Stimulated activated CD4-positive, alpha-beta T cell treated with anti-CD3 and anti-CD28 coated beads, Interleukin-4, amount 100 ng/mL, for 48 hours (primary cell): Measurements from ENCODE around the gene SCD.
A peak's percentile ranks its signal among the peaks of the same experiment; 100 is the strongest.
"Not testable (repeated sequence)": the region's sequence is repeated elsewhere in the genome, so short reads cannot be mapped to it uniquely, and the experiment has no call there.

ENCODE experiments used
- DNase-seq, 2 donors: peaks; one replicate each; pipeline ENCODE4 v3.0.0-alpha.2; 2020; ENCODE audit warnings: low read depth in 2 of 2

Gene SCD

DNA sequence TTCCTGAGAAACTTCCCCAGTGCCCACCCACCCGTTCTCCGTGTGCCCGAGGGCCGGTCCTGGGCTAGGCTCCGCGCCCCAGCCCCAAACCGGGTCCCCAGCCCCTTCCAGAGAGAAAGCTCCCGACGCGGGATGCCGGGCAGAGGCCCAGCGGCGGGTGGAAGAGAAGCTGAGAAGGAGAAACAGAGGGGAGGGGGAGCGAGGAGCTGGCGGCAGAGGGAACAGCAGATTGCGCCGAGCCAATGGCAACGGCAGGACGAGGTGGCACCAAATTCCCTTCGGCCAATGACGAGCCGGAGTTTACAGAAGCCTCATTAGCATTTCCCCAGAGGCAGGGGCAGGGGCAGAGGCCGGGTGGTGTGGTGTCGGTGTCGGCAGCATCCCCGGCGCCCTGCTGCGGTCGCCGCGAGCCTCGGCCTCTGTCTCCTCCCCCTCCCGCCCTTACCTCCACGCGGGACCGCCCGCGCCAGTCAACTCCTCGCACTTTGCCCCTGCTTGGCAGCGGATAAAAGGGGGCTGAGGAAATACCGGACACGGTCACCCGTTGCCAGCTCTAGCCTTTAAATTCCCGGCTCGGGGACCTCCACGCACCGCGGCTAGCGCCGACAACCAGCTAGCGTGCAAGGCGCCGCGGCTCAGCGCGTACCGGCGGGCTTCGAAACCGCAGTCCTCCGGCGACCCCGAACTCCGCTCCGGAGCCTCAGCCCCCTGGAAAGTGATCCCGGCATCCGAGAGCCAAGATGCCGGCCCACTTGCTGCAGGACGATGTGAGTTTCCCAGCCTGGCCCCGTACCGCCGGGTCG is at the start of gene SCD:
SCD (plus strand) TSS at position 469 of the 803 bp plus-strand sequence; CDS start at position 741, 272 bp downstream.
- peak; percentile 73 to 80 for DNase-seq

DNA sequence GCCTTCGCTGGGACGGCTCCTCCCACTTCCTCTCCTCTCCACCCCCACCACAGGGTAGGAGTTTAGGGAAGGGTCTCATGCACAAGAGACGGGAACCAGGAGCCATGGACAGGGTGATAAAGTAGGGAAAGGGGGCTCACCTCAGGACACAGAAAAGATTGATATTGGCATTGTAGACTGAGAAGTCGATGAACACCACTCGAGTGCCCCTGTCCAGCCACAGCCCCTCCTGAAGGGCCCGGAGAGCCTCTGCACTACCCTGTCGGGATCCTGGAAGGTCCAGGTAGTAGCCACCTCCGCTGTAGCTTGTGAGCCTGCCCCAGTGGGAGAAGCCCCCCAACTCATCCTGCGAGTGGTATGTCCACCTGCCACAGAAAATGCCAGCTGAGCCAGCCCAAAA is 49.8 kb upstream of the SCD start:
- DNase-seq = no peak

DNA sequence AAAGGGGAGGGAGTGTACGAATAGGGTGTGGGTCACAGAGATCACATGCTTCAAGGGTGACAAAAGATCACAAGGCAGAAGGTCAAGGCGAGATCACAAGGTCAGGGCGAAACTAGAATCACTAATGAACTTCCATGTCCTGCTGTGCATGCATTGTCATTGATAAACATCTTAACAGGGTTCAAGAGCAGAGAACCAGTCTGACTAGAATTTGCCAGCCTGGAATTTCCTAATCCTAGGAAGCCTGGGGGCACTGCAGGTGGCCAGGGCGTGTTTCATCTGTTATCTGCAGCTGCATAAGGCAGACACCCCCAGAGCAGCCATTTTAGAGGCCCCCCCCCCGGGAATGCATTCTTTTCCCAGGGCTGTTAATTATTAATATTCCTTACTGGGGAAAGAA is 45.9 kb upstream of the SCD start:
- not testable (repeated sequence) for DNase-seq

DNA sequence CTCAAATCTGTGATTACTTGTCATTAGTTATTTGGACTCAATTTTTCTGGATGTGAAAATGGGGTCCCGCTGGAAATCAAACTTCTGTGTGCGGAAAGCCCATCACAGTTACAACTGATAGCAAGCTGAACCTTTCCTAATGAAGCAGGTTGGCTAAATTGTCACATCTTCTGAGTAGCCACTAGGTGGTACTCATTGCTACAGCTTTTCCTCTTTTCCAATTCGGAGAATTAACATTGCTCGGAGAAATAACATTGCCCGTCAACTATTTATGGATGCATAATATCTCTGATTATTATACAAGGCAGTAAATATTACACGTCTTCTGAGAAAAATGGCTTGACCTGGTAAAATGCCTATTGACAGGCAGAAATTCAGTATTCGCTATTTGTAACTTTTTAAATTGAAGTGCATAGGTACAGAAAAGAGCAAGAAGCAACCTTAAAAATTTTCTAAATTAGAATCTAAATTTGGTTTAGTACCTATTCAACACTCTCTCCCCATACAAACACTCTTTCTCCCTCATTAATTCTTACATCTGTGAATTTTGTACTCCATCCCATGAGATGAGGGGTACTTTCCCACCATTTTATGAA is 43.2 kb upstream of the SCD start:
- DNase-seq = no peak

DNA sequence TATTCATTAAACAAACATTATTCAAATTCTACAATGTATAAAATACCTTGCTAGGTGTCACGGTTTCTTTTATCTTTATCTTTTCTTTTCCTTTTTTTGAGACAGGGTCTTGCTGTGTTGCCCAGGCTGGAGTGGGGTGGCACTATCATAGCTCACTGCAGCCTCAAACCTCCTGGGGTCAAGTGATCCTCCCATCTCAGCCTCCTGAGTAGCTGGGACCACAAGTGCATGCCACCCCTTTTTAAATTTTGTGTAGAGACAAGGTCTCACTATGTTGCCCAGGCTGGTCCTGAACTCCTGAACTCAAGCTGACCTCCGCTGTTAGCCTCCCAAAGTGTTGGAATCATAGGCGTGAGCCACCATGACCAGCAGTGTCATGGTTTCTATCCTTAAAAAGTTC is 42.6 kb upstream of the SCD start:
- DNase-seq = no peak

DNA sequence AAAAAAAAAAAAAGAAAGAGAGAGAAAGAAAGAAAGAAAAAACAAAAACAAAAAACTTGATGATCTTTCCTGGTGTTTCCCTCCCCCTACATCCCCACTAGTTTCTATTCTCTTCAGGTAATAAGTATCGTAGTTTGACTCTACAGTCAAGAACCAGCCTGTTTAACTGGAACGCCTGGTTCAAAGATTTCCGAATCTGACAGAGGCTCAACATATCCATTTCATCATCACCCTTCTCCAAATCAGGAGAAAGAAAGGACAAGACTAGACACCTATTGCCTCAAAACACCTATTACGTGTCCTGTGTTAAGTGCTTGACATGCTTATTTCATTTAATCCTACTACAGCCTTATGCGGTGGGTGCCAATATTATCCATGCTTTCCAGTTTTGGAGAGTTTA is 40.2 kb upstream of the SCD start:
- no peak for DNase-seq

DNA sequence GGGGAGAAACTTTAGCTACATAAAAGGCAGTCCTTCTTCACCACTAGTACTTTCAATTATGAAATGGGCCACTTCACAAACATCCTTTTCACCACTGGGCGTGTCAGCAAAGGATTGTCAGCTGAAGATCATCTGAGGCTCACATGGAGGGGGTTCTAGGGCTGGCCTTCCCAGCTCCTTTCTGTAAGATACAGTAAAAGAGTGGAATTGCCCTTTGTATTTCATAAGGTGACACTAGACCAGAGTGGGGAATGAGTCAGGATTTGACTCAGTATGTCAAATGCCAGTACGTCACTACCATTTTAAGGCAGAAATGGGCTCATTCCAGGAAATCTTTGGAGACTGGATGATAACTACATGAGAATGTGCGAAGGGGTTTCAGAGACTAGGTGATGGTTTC is 39.3 kb upstream of the SCD start:
- DNase-seq = no peak

DNA sequence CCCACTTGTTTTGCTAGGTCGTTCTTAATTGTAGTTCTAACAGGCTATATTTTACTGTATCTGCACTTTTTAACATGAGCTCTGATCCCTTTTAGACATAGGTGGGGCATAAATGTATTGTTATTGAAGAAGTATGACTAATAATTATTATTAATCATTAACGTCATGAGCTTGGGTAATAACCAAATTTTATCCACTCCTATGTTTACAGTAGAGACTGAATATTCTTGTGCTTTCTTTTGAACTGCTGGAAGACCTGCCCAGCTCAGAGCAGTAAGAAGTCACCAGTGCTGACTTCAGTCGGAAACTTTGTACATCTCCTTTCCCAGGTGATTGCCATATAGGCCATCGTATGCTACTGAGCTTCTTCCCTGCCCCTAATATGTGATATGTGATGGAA is 35.7 kb upstream of the SCD start:
- no peak for DNase-seq

DNA sequence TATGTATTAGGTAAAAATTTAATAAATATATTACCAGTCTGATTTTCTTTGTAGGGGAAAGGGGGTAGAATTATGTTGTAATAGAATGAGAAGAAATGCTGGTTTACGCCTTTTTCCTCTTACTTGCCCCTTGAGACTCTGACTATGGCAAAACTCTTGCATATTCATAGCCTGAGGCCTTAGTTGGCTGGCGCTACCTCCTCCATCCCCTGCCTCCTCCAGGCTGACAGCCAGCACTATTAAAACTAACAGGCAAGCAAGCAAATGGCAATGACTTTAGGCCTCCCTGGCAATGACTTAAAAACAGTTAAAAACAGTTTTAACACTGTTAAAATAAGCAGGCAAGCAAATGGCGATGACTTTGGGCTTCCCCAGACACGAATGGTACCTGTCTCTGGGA is 31.4 kb upstream of the SCD start:
- DNase-seq = no peak

DNA sequence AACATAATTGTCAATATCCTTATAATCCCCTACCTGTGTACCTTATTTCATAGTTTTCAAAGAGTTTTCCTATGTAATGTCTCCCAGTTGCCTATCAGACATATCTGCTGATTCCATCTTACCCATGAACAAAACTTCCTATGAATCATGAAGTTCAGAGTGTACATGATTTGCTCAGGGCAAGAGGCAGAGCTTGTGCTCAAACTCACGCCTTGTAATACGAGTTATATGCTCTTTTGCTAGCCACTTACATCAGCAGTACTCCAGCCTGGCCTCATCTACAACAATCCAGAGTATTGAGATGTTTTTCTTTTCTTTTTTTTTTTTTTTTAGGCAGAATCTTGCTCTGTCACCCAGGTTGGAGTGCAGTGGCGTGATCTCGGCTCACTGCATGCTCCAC is 28.8 kb upstream of the SCD start:
- DNase-seq = no peak

DNA sequence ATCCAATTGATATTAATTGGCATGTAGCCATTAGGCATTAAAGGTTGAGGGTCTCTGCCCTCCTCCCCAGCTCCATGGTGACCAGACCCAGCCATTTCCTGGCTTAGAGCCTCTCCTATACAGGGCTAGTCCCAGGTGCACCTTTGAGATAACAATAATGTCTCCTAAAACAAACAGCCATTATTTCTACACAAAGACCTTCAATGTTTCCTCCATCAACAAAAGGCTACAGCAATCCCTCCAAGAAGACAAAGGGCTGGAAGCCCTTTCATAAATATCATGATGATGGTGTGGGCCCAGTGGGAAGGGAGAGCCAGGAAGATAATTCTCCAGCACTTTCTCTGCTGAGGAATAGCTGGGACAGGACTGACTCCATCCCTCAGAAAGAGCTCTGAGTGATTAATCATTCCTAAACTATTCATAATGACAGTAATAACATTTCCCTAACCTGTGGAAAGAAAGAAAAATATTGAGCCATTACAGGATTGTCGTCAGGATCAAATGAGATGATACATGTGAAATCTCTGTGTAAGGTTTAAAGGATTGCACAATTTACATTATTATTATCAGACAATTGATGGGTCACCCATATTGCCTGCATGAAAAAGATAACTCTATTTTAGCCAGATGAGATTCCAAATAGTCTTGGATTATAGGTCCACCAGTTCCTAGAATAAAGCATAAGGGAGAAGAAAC is 27.2 kb upstream of the SCD start:
- no peak for DNase-seq

DNA sequence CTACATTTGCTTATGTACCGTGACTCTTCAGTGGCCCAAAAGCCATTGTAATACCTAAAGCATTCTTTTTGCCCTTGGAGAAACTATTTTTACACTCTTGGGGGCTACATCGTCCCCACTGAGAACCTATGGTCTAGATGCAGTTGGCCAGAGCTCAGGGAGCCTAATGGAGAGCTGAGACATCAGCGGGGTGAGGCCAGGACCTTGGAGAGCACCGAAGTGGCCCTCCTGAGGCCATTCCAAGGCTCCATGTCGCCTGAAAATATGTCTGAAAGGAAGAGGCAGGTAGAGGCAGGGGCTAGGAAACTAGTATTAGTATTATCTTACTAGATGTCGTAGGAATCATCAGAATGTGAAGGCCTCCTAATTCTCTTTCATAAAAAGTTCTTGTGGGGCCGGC is 21.9 kb upstream of the SCD start:
- no peak for DNase-seq

DNA sequence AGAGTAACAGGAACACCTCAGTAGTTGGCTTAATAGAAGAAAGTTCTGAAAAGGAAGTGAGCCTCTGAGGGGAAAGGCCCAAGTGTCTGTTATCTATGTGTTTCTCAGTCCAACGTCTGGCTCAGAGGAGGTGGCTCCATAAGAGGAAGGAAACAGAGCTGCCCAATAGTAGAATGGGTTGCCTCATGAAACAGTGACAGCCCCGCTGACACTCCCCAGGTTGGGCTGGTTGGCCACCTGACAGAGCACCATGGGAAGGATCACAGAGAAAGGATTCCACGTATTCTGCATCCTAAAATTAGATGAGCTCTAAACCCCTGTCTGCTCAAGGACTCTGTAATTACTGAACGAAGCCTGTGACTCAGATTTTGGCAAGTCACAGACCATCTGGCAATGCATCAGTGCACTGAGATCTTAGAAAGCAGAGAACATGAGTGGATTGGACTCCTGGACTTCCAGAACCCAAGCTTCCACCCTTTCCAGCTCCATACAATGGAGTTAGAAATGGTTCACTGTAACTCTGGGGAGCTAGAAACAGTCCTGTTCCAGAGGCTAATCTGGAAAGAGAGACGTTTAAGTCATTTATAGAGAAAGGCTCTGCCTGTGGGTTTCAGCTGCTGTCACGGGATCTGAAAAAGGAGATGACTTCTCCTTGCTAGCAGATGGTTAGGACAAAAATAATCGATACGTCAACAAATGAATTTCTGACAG is 19.9 kb upstream of the SCD start:
- DNase-seq = no peak

DNA sequence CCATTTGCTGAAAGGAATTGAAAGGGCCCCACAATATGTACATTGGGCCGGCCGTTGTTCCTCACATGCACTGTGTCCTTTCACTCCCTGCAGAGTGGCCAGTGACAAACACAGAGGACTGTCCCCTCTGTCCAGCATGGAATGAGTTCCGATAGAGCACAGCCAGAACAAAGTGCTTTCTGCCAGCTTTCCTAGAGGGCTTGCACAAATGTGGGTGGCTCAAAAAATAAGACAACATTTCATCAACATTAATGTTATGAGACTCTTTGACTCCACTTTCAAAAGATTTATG is 19.4 kb upstream of the SCD start:
- no peak for DNase-seq

DNA sequence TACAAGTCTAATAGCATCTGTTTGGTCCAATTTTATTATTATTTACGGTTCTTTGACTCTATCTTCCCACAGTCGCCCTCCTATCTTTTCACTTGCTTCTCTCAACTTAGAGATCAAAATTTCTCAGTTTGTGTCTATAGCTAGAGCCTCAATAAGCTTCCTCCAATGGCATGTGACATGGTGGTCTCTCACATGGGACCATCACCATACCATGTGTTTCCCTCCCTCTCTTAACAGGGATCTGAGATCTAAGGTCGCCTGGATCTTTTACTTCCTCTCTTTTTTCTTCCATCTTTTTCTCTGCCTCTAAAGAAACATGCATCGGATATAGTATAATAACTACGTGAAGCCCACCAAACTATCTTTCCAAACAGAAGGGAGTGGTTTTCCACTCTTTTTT is 18.8 kb upstream of the SCD start:
- DNase-seq = no peak

DNA sequence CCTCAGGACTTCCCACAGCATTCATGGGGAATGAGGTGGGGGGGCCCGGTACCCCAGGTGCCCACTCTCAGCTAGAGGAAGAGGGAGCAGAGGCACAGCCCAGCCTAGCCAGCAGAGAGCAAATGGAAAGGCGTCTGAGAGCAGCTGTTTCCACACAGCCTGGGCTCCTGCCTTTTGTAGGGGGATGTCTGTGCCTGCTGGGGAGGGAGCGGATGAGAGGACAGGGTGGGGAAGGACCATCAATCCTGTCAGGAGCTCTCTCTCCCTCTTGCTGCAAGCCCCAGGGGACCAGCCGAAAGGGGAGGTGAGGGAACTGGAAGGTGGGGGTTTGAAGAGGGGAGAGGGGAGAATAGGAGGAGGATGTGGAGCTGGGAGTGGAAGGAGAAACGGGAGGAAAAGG is 17.0 kb upstream of the SCD start, which contains the start of gene PKD2L1:
PKD2L1 (minus strand) TSS at position 150 of the 400 bp plus-strand sequence; CDS start at position 25, 125 bp downstream.
- no peak for DNase-seq

DNA sequence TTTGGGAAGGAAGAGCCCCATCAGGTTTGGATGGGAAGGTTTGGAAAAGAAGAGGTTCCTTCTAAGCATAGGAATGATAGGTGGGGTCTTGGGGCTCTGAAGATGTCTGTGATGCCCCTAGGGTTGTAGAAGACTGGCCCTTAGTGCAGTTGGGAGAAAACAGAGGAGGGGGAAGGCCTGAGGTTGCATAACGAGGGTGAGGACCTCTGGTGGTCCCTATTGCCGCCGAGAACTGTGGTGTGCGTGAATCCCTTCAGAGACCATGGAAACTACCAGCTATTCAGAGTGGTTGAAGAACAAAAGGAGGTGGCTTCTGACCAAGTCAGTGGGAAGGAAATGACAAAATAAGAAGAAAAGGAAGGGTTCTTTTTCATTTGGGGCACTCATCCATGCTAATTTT is 13.9 kb upstream of the SCD start:
- DNase-seq = no peak

DNA sequence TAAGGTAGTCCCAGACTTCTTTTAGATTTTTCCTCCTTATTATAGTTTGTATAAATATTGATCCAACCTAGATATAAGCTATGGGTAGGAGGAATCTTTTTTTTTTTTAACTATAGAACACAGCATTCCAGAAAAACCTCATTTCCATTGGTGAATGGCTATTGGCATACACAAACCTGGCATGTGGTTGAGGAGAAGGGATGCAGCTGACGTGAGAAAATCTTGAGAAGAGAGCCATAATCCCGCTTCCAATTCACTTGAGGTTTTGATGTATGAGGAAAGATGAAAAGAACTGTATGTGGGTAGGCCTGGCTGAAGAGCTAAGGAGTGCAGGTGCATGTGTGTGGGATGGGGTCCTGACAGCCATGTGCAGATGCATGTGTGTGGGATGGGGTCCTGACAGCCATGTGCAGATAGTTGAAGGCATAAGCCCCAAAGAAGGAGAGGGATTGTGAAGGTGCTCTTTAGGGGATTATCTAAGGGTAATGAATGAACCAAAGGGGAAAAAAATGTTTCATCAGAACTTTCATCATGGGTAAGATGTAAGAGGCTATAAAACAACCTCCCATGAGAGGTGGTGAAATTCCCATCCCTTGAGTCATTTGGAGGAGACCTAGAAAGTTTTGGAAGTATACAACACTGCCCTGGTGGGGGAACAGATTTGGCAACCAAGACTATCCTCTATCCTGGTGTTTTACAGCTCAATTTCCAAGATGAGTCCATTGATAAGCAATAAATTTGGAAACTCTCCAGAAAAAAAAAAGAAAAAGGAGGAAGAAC is 13.2 kb upstream of the SCD start:
- no peak for DNase-seq

DNA sequence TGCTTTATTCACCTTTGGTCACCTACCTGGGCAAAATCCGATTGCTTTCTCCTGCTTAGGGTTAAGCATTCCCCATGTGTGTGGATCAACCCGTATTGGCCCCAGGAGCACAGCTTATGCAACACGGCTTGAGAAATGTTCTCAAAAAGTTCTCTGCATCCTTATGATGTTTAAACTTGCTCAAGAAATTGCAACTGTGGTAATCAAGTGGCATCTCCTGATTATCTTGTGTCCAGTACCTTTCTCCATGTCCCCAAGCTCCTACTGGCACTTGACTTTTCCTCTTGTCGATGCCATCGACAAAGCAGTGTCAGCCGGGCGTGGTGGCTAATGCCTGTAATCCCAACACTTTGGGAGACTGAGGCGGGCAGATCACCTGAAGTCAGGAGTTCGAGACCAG is 12.3 kb upstream of the SCD start:
- DNase-seq = no peak

DNA sequence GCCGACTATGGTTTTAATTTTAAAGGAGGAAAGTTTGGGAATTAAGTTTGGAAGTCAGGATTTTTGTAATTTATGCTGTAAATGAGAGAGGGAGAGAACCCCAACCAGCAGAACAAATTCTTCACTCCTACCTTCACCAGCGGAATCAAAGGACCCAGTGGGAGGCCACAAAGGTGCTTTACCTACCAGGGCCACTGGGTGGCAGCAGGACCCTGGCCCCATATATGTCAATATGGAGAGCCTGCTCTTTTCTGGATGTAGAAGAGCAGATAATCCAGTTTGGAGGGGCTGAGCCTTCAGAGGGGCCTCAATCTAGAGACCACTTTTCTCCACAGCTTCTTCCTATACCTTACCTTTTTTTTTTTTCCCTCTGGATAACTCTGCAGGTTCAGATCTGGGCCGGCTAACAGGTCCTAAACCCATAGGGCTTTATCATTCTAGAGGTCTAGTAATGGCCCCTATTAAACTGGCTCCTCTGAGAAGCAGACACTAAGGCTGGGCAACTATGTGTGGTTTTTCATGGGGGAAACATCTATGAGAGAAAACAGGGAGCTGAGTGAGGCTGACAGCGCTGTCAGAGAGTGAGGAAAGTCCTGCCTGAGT is 8.5 kb upstream of the SCD start:
- DNase-seq = peak; percentile 71 to 77

DNA sequence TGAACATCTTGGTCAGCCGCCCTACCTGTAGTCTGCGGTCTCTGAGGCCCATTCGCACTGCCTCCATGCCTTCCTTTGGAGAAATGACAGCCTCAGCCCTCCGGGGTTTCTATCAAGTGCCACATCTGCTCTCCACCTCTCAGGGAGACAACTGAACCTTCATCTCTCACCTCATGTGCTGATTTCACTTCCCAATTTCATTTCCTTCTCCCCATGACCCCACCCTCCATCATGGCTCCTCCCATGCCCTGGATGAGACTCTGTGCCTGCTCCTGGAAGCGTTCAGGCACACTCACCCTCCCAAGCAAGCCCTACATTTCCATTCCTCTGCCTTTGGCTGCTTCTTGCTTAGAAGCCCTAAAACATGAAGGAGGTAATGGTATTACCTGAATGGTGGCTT is 7.8 kb upstream of the SCD start:
- DNase-seq = no peak
